Aorta (tissue), 5 donors: Measurements from ENCODE around the gene LRFN2. TPM values are rescaled to one million over a fixed set of nuclear protein-coding genes. Genes with fewer than 3 reads are reported as not detected.

Experiments
- ATAC-seq: fragments of 200-7000 bp; cut with Tn5 transposase; one replicate; pipeline ENCODE4 v1.9.1; 2022; ENCODE audit warnings: moderate library complexity; ENCODE audit not compliant: low FRiP score
- DNase-seq, 2 donors: peaks; one replicate each; pipeline ENCODE4 v3.0.0-alpha.2; 2020
- H3K27ac ChIP-seq, 2 donors: one replicate each; pipeline ENCODE4 v1.5.1; 2013; ENCODE audit warnings: low read length in 2 of 2, mild to moderate bottlenecking in 2 of 2, moderate library complexity in 2 of 2, control low read depth in 1 of 2, inconsistent platforms in 1 of 2, low read depth in 1 of 2
- H3K27me3 ChIP-seq, 2 donors: one replicate each; pipeline ENCODE4 v1.6.1; 2013; ENCODE audit warnings: control low read depth in 1 of 2, low read length in 1 of 2, mild to moderate bottlenecking in 1 of 2, moderate library complexity in 1 of 2; ENCODE audit not compliant: insufficient read depth in 2 of 2, control insufficient read depth in 1 of 2
- H3K36me3 ChIP-seq, 2 donors: one replicate each; pipeline ENCODE4 v1.6.1; 2013; ENCODE audit warnings: control low read depth in 1 of 2, low read length in 1 of 2, mild to moderate bottlenecking in 1 of 2; ENCODE audit not compliant: insufficient read depth in 2 of 2, control insufficient read depth in 1 of 2
- H3K4me1 ChIP-seq, 2 donors: one replicate each; pipeline ENCODE4 v1.6.1; 2013; ENCODE audit warnings: low read length in 2 of 2, control low read depth in 1 of 2, mild to moderate bottlenecking in 1 of 2, moderate library complexity in 1 of 2; ENCODE audit not compliant: insufficient read depth in 2 of 2, control insufficient read depth in 1 of 2
- H3K4me3 ChIP-seq, 2 donors: one replicate each; pipeline ENCODE4 v1.5.1; 2013; ENCODE audit warnings: low read length in 2 of 2, control low read depth in 1 of 2, mild to moderate bottlenecking in 1 of 2
- H3K9me3 ChIP-seq: one replicate; pipeline ENCODE4 v1.6.1; 2013; ENCODE audit warnings: mild to moderate bottlenecking, low read length; ENCODE audit not compliant: control insufficient read depth
- WGBS, 2 donors: extraction: QIAGEN DNeasy Blood & Tissue Kit; methylation state at CpG; one replicate each; pipeline ENCODE4 v1.1.7; 2013; 5-methylcytosine and 5-hydroxymethylcytosine counted together
- intact Hi-C, 2 donors: fragments of 100-400 bp; cut with DNase I; formaldehyde crosslinking; loops; one replicate each; pipeline versions ENCODE4 v1.14.2 to v1.15.0; 2022
- polyA plus RNA-seq, 2 donors: library from polyadenylated mRNA; stranded (reverse); fragments of 200-250 nt; gene quantifications; one replicate each; pipeline ENCODE4 v1.2.3, GENCODE V29; 2013
- total RNA-seq, 2 donors: library from RNA; stranded (reverse); fragmentation: NEBNext Ultra II Directional; extraction: Animal tissue kit (Norgen Biotek cat#: 25700); gene quantifications; one replicate each; pipeline ENCODE4 v1.2.1, GENCODE V29; 2021
- donor health status: healthy with polysubstance abuse.
- donor health status: Bipolar disorder and iron deficiency.
- donor health status: DM: no; HTN: no; CAD: no.
- donor health status: DM: no; HTN: no; CAD: no.
- donor health status: DM: yes; HTN: yes; CAD: no.

The LRFN2 gene
- total and polyA plus RNA-seq, 4 donors = not detected

DNA sequence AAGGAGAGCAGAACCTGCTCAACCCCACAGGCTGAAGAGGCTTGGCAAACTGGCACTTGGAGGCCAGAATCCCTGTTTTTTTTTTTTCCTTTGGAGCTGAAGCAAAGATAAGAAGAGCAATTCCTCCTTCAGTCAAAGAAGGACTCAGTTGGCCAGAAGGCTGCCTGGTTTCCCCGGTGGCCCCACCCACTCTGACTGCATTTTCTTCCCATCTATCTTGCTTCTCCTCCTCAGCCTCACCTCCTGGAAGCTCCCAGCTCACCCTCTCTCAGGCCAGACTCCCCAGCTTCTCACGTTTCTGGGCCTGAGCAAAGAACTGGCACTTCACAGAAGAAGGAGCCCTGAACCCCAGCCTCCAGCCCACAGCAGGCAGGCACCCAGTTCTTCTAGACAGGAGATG, 2.4 kb downstream of the LRFN2 start:
- ATAC-seq (no peak), DNase-seq (no peak)
- intact Hi-C loops = loop anchor here in 1 of 2 donors (5.0 kb wide), 1 partner anchor 602 kb away; no protein-coding TSS in a partner anchor
- no peak overlapping the region for H3K27ac ChIP-seq
- no peaks in the 10 kb centered on the region for H3K4me1 ChIP-seq
- no peaks in the 10 kb centered on the region for H3K27me3 ChIP-seq
- no peak overlapping the region for H3K4me3 ChIP-seq
- H3K36me3 ChIP-seq = no peaks in the 10 kb centered on the region
- WGBS, 2 donors = 54 to 58% methylated on average over 2 of the region's 2 CpGs
- no peaks in the 10 kb centered on the region for H3K9me3 ChIP-seq

DNA sequence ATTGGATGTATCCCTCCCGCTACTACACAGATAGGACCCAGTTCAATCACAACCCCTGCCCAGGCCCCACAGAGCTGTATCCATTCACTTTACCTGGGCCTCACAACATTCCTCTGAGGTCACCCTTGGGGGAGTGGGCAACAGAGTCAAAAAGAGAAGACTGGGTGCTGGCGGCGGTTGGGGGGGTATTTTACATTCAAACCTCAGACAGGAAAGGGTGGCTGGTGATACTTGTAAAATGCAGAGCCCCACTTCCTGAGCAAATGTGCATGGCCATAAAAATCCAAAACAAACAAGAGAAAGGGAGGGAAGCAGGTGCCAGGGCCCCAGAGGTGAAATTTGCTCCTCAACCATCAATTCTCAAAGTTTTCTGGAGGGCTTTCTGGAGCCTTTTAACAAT, 3.5 kb downstream of the LRFN2 start:
- H3K4me3 ChIP-seq = no peak overlapping the region
- intact Hi-C loops = no loop called here
- no peak for ATAC-seq
- WGBS, 2 donors = 90 to 95% methylated on average over 3 of the region's 3 CpGs
- no peak overlapping the region for H3K27ac ChIP-seq
- DNase-seq = no peak
- H3K4me1 ChIP-seq = no peaks in the 10 kb centered on the region
- no peaks in the 10 kb centered on the region for H3K27me3 ChIP-seq
- no peaks in the 10 kb centered on the region for H3K36me3 ChIP-seq
- no peaks in the 10 kb centered on the region for H3K9me3 ChIP-seq

DNA sequence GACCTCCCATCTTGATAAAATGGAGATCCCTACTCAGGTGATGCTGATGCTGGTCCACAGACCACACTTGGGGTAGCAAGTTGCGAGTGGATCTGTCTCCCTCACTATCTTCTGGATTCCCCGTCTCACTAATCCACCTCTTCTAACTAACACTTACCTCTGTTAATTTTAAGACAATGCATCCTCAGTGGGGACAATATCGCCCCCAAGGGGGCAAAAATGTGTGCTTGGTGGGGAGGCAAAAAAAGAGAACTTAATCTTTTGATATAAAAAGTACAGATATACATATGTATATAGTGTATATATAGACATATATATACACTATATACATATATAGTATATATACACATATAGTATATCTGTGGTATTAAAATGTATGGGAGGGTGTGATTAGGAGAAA, 4.3 kb downstream of the LRFN2 start:
- no peaks in the 10 kb centered on the region for H3K27me3 ChIP-seq

DNA sequence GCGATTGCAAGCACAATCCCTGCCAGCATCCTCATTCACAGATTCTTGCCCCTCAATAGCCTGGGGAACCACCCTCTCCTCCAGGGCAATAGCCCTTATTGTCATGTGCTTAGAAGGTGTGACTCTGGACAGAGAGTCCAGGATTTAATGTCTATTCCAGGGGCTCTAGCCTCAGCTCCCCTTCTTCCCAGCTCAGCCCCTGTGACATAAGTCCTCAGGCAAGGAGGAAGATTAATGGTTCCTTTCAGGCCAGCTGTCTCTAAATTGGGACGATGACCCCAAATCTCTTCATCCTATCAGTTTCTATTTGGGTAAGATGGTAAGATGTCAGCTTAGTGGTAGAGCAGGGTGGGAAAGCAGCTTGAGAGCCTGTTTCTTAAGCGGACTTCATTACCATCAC, 8.1 kb downstream of the LRFN2 start:
- Histone ChIP-seq H3K4me1 (no peaks in the 10 kb centered on the region), H3K4me3 (no peak overlapping the region), H3K9me3 (no peaks in the 10 kb centered on the region), H3K27me3 (no peaks in the 10 kb centered on the region), H3K27ac (no peak overlapping the region), H3K36me3 (no peaks in the 10 kb centered on the region)
- intact Hi-C loops = no loop called here
- WGBS, 2 donors = 86% methylated on average over 3 of the region's 3 CpGs
- DNase-seq = no peak
- ATAC-seq = no peak

More for the DNA sequence above, 4.3 kb downstream of the LRFN2 start:
- no peaks in the 10 kb centered on the region for H3K4me1 ChIP-seq
- ATAC-seq (no peak), DNase-seq (no peak)
- WGBS, 2 donors = 89 to 91% methylated on average over 3 of the region's 3 CpGs
- intact Hi-C loops = no loop called here
- H3K4me3 ChIP-seq = no peak overlapping the region
- no peak overlapping the region for H3K27ac ChIP-seq
- no peaks in the 10 kb centered on the region for H3K9me3 ChIP-seq
- H3K36me3 ChIP-seq = no peaks in the 10 kb centered on the region

DNA sequence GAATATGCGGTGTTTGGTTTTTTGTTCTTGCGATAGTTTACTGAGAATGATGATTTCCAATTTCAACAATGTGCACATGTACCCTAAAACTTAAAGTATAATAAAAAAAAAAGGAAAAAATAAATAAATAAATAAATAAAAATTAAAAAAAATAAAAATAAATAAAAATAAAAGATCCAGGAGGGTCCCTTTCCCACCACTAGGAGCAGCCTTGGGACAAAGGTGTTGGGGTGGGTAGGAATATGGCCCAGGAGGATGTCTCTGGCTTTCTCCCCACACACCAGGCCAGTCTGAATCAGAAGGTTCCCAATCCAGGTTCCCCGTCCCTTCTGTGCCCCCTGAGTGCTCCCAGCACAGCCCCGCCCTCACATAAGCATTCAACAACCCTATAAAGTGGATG, 9.5 kb downstream of the LRFN2 start:
- intact Hi-C loops = no loop called here
- ATAC-seq = no peak
- H3K27me3 ChIP-seq = no peaks in the 10 kb centered on the region
- H3K36me3 ChIP-seq = no peaks in the 10 kb centered on the region
- no peaks in the 10 kb centered on the region for H3K4me1 ChIP-seq
- H3K4me3 ChIP-seq = no peak overlapping the region
- H3K9me3 ChIP-seq = no peaks in the 10 kb centered on the region
- 87 to 89% methylated on average over 4 of the region's 4 CpGs for WGBS, 2 donors
- no peak overlapping the region for H3K27ac ChIP-seq
- DNase-seq = no peak

DNA sequence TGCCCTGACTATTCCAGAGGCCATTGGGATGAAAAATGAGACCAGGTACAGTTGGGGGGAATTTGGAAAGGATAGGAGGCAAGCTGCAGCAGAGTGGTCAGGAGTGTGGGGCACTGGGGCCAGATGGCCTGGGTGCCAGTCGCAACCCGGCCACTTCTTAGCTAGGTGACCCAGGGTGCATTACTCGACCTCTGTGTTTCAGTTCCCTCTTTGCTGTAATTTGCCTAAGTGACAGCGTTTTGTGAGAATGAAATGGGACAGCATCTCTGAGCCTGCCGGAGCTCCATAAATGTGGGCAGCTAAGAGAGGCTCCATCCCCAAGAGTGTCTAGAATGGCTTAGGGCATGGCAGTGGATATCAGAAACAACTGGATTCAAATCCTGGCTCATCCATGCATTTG, 13.9 kb downstream of the LRFN2 start:
- Histone ChIP-seq H3K4me3 (no peak overlapping the region), H3K4me1 (no peaks in the 10 kb centered on the region), H3K36me3 (no peaks in the 10 kb centered on the region), H3K27me3 (no peaks in the 10 kb centered on the region), H3K27ac (no peak overlapping the region), H3K9me3 (no peaks in the 10 kb centered on the region)
- ATAC-seq (no peak), DNase-seq (no peak)
- intact Hi-C loops = no loop called here
- 75 to 79% methylated on average over 5 of the region's 5 CpGs for WGBS, 2 donors

DNA sequence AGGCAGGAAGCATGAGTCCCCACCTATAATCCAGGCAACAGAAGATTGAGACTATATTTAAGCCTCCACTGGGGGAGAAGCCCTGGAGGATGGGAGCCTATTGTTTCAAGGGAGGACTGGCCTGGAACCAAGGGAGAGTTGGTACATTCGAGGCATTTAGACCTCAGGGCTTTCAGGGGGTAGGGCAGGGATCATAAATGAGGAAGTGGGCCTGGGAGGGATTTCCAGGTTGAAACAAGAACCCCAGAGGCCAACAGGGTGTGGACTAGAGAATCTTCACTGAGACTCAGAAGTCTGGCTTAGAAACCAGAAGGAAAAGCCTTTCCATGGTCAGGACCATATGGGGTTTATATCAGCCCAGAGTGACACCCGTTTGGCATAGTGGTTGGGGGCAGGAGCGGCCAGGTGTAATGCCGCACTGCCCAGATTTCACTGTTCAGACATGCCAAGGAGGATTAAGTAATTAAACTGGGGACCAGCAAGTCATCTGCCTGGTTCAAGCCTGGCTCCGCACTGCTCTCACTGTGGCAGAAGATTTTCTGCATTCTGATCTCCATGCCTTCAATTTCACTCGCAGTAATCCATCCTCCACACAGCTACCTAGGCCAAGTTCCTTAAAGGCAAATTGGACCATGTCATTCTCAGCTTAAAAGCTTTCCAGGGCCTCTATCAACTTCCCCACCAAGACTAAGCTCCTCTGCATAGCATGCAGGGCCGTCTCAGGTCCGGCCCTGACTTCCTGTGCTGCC, 17.8 kb downstream of the LRFN2 start:
- Histone ChIP-seq H3K4me1 (no peaks in the 10 kb centered on the region), H3K27ac (no peak overlapping the region), H3K4me3 (no peak overlapping the region), H3K9me3 (no peaks in the 10 kb centered on the region), H3K36me3 (no peaks in the 10 kb centered on the region), H3K27me3 (no peaks in the 10 kb centered on the region)
- ATAC-seq (no peak), DNase-seq (no peak)
- 73 to 76% methylated on average over 8 of the region's 8 CpGs for WGBS, 2 donors
- intact Hi-C loops = no loop called here

DNA sequence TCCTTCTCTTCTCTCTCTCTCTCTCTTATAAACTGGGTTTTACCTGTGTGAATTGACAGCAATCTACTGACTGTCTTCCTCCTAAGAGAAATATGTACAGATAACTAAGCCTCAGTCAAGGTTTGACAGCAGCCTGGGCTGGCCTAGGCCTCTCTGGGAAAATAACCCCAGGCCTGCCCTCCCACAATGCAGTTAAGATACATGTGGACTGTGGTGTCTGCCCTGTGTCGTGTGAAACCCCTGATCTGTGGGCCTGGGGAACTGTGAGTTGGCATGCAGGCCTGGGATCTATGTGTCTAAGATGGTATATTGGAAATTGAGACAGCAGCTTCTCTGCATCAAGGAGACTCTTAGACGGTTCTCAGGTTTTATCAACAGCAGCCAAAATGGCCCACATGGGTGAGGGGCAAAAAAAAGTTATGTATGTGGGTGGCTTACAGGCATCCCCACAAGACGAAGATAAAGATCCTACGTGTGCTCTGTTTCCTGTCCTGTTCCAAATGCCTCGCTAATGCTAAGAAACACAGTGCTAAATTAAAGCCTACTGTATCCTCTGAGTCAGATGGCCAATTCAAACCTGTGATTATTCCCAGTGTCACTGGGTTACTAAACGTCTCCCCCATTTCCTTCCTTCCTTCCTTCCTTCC, 19.0 kb downstream of the LRFN2 start:
- no peaks in the 10 kb centered on the region for H3K27me3 ChIP-seq
- no peak for ATAC-seq
- no peaks in the 10 kb centered on the region for H3K36me3 ChIP-seq
- 73 to 74% methylated on average over 6 of the region's 6 CpGs for WGBS, 2 donors
- H3K27ac ChIP-seq = no peak overlapping the region
- no peak for DNase-seq
- no peak overlapping the region for H3K4me3 ChIP-seq
- no peaks in the 10 kb centered on the region for H3K9me3 ChIP-seq
- intact Hi-C loops = no loop called here
- no peaks in the 10 kb centered on the region for H3K4me1 ChIP-seq

DNA sequence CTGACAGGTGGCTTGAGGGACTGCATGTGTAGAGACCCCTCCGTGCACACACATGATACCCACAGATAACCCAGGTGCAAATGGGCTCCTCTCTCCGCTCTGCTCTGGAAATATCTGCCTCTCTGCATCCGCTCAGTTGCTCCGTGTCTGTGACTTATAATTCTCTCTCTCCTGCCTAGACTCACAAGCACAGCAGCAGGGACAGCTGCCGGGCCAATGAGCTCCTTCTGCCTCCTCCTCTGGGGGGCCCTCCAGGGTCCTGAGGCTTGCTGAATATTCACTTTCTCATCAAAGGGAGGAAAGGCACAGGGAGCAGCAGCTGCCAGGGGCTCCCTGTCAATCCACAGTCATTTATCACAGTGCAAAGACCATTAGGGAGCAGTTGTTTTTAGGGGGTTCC, 24.1 kb downstream of the LRFN2 start:
- 39 to 43% methylated on average over 5 of the region's 5 CpGs for WGBS, 2 donors
- intact Hi-C loops = no loop called here
- ATAC-seq = no peak
- H3K4me1 ChIP-seq = no peaks in the 10 kb centered on the region
- H3K36me3 ChIP-seq = no peaks in the 10 kb centered on the region
- no peaks in the 10 kb centered on the region for H3K9me3 ChIP-seq
- DNase-seq = no peak
- H3K4me3 ChIP-seq = no peak overlapping the region
- H3K27ac ChIP-seq = no peak overlapping the region
- no peaks in the 10 kb centered on the region for H3K27me3 ChIP-seq
